Neural progenitor cell (in vitro differentiated cells): Measurements from ENCODE around the gene DEFB116. TPM values are rescaled to one million over a fixed set of nuclear protein-coding genes. Genes with fewer than 3 reads are reported as not detected.
"Not testable (repeated sequence)": the region's sequence is repeated elsewhere in the genome, so short reads cannot be mapped to it uniquely, and the experiment has no call there.

Experiments used
- DNase-seq: peaks from one replicate; pipeline ENCODE4 v3.0.0-alpha.2; 2016; ENCODE audit warnings: low spot score
- H2AFZ ChIP-seq: fragments of 200-600 bp; sonication (generic); replicated peaks from 2 replicates; pipeline ENCODE4 v1.6.1; 2016; ENCODE audit warnings: antibody characterized with exemption
- H3F3A ChIP-seq: fragments of 200-600 bp; sonication (generic); 2 replicates; pipeline ENCODE4 v1.6.1; 2016; ENCODE audit warnings: antibody characterized with exemption, low read depth
- H3K27ac ChIP-seq: fragments of 200-600 bp; sonication (generic); 2 replicates; pipeline ENCODE4 v1.5.1; 2016; ENCODE audit warnings: mild to moderate bottlenecking
- H3K27me3 ChIP-seq: fragments of 200-600 bp; sonication (generic); 2 replicates; pipeline ENCODE4 v1.6.1; 2016; ENCODE audit warnings: mild to moderate bottlenecking, moderate library complexity
- H3K36me3 ChIP-seq: fragments of 200-600 bp; sonication (generic); 2 replicates; pipeline ENCODE4 v1.5.1; 2016
- H3K4me1 ChIP-seq: fragments of 200-600 bp; sonication (generic); 2 replicates; pipeline ENCODE4 v1.6.1; 2016; ENCODE audit warnings: mixed run types
- H3K4me2 ChIP-seq: fragments of 200-600 bp; sonication (generic); 2 replicates; pipeline ENCODE4 v1.6.1; 2016
- H3K4me3 ChIP-seq: fragments of 200-600 bp; sonication (generic); 2 replicates; pipeline ENCODE4 v1.5.1; 2016
- H3K79me2 ChIP-seq: fragments of 200-600 bp; sonication (generic); 2 replicates; pipeline ENCODE4 v1.6.1; 2016; ENCODE audit warnings: low read depth
- H3K9ac ChIP-seq: fragments of 200-600 bp; sonication (generic); 2 replicates; pipeline ENCODE4 v1.6.1; 2016
- H3K9me3 ChIP-seq: fragments of 200-600 bp; sonication (generic); 2 replicates; pipeline ENCODE4 v1.5.1; 2016; ENCODE audit warnings: low read depth
- H4K20me1 ChIP-seq: fragments of 200-600 bp; sonication (generic); 2 replicates; pipeline ENCODE4 v1.6.1; 2016; ENCODE audit warnings: low read depth
- H3K27ac Mint-ChIP-seq: 3 replicates; pipeline ENCODE4 v1.8.0; 2021; ENCODE audit warnings: mixed read lengths
- H3K27me3 Mint-ChIP-seq: 2 replicates; pipeline ENCODE4 v1.8.0; 2022; ENCODE audit warnings: low read depth, mild to moderate bottlenecking, inconsistent platforms, moderate library complexity, mixed read lengths; ENCODE audit not compliant: insufficient read depth
- H3K36me3 Mint-ChIP-seq: 3 replicates; pipeline ENCODE4 v1.8.0; 2021; ENCODE audit warnings: mixed read lengths
- H3K4me1 Mint-ChIP-seq: 3 replicates; pipeline ENCODE4 v1.8.0; 2021; ENCODE audit warnings: mixed read lengths
- H3K4me3 Mint-ChIP-seq: 3 replicates; pipeline ENCODE4 v1.8.0; 2021; ENCODE audit warnings: mild to moderate bottlenecking, moderate library complexity, mixed read lengths
- H3K9me3 Mint-ChIP-seq: 3 replicates; pipeline ENCODE4 v1.8.0; 2020; ENCODE audit warnings: mixed read lengths
- CTCF ChIP-seq: fragments of 200-600 bp; sonication (generic); IDR thresholded peaks from 2 replicates; pipeline ENCODE4 v1.5.1; 2017; ENCODE audit warnings: antibody characterized with exemption, mild to moderate bottlenecking
- EZH2 ChIP-seq: fragments of 200-600 bp; sonication (generic); IDR thresholded peaks from 2 replicates; pipeline ENCODE4 v1.6.1; 2017; ENCODE audit warnings: antibody characterized with exemption, mild to moderate bottlenecking, moderate library complexity
- EZH2phosphoT487 ChIP-seq: fragments of 200-600 bp; sonication (generic); IDR thresholded peaks from 2 replicates; pipeline ENCODE4 v1.6.1; 2017; ENCODE audit warnings: antibody characterized with exemption
- total RNA-seq: library from RNA; depleted of rRNA; stranded (reverse); fragments of >200 nt; gene quantifications from 2 replicates; pipeline ENCODE4 v1.2.3, GENCODE V29; 2015; ENCODE audit warnings: low replicate concordance

The DEFB116 gene
- total RNA-seq, 1 donor from 2014 or later, result not detected

- H3K27ac Mint-ChIP-seq, result no peak overlapping the region
- no peaks in the 10 kb centered on the region for H3F3A ChIP-seq
- no peaks in the 10 kb centered on the region for H3K4me1 Mint-ChIP-seq
- no peak for DNase-seq
- H3K79me2 ChIP-seq, result no peaks in the 10 kb centered on the region
- H3K4me3 ChIP-seq, result no peak overlapping the region
- H3K9ac ChIP-seq, result no peak overlapping the region
- H3K36me3 Mint-ChIP-seq, result no peaks in the 10 kb centered on the region
- H3K36me3 ChIP-seq, result no peaks in the 10 kb centered on the region
- TF ChIP-seq EZH2 (no peak), EZH2phosphoT487 (no peak), CTCF (no peak)
- peaks cover 2% of the 10 kb centered on the region for H3K27me3 Mint-ChIP-seq
- no peak overlapping the region for H3K4me3 Mint-ChIP-seq
- H4K20me1 ChIP-seq, result no peaks in the 10 kb centered on the region
- no peak overlapping the region for H3K4me2 ChIP-seq
- no peak overlapping the region for H2AFZ ChIP-seq
- no peak overlapping the region for H3K27ac ChIP-seq
- peaks cover 9% of the 10 kb centered on the region for H3K9me3 Mint-ChIP-seq
- H3K27me3 ChIP-seq, result no peaks in the 10 kb centered on the region
- H3K9me3 ChIP-seq, result peaks cover 17% of the 10 kb centered on the region
- H3K4me1 ChIP-seq, result no peaks in the 10 kb centered on the region
These were observed 22.5 kb upstream of the DEFB116 start for GRCh38 chr20:31330893-31331292.

- Histone ChIP-seq H3K9ac (no peak overlapping the region), H3K79me2 (no peaks in the 10 kb centered on the region), H3K4me2 (no peak overlapping the region), H3K27me3 (no peaks in the 10 kb centered on the region), H3K4me1 (no peaks in the 10 kb centered on the region), H3K27ac (no peak overlapping the region), H4K20me1 (no peaks in the 10 kb centered on the region), H3K4me3 (no peak overlapping the region), H3K36me3 (no peaks in the 10 kb centered on the region), H3K9me3 (peaks cover 36% of the 10 kb centered on the region), H2AFZ (no peak overlapping the region), H3F3A (no peaks in the 10 kb centered on the region)
- no peak for DNase-seq
- no peak for TF ChIP-seq EZH2
- no peak for TF ChIP-seq CTCF
- no peak for TF ChIP-seq EZH2phosphoT487
- H3K27ac Mint-ChIP-seq, result no peak overlapping the region
- no peaks in the 10 kb centered on the region for H3K27me3 Mint-ChIP-seq
- H3K9me3 Mint-ChIP-seq, result peaks cover 14% of the 10 kb centered on the region
- H3K36me3 Mint-ChIP-seq, result no peaks in the 10 kb centered on the region
- no peaks in the 10 kb centered on the region for H3K4me1 Mint-ChIP-seq
- H3K4me3 Mint-ChIP-seq, result no peak overlapping the region
These were observed 14.1 kb upstream of the DEFB116 start for GRCh38 chr20:31322504-31322903.

- not testable (repeated sequence) for H3K4me3 Mint-ChIP-seq
- H3K9me3 Mint-ChIP-seq, result peaks cover 42% of the 10 kb centered on the region
These were observed 23.4 kb downstream of the DEFB116 start for GRCh38 chr20:31284964-31285363.

GRCh38 chr20:31278178-31278577 lies 30.2 kb downstream of the DEFB116 start:
- no peak for TF ChIP-seq EZH2
- Histone ChIP-seq H3K4me3 (no peak overlapping the region), H3K36me3 (no peaks in the 10 kb centered on the region), H3K4me1 (no peaks in the 10 kb centered on the region), H3K9ac (no peak overlapping the region), H3K27ac (no peak overlapping the region), H3F3A (no peaks in the 10 kb centered on the region), H3K4me2 (no peak overlapping the region), H4K20me1 (no peaks in the 10 kb centered on the region), H3K9me3 (peaks cover 53% of the 10 kb centered on the region), H3K79me2 (no peaks in the 10 kb centered on the region), H3K27me3 (no peaks in the 10 kb centered on the region), H2AFZ (no peak overlapping the region)
- Mint-ChIP-seq H3K27ac (no peak overlapping the region), H3K4me1 (no peaks in the 10 kb centered on the region), H3K27me3 (no peaks in the 10 kb centered on the region), H3K36me3 (no peaks in the 10 kb centered on the region), H3K4me3 (no peak overlapping the region), H3K9me3 (peaks cover 32% of the 10 kb centered on the region)
- no peak for DNase-seq

More at GRCh38 chr20:31284964-31285363, 23.4 kb downstream of the DEFB116 start:
- not testable (repeated sequence) for H4K20me1 ChIP-seq, H3K79me2 ChIP-seq, H3F3A ChIP-seq, H3K4me3 ChIP-seq, H3K4me1 Mint-ChIP-seq, H3K27me3 Mint-ChIP-seq, H3K36me3 Mint-ChIP-seq, H3K27me3 ChIP-seq, H3K9ac ChIP-seq, DNase-seq, H3K4me1 ChIP-seq, H3K36me3 ChIP-seq, H3K4me2 ChIP-seq, H2AFZ ChIP-seq, H3K27ac Mint-ChIP-seq, H3K27ac ChIP-seq
- peaks cover 54% of the 10 kb centered on the region for H3K9me3 ChIP-seq
